ENCODE data around the gene CCL25.

DNA sequence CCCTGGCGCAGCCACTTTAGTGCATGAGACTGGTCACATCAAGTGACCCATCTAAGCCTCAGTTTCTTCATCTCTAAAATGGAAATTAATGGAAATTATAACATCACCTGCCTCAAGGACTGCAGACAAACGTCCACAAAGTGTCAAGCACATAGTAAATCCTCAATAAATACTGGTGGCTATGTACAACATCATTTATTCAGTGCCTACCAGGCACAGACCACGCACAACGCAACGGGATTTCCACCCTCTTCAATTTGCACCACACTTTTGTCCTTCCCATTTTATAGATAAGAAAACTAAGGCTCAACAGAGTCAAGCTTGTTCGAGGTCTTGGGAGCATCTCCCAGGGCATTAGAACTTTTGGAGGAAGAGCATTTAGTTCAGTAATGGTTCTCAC, 48.6 kb upstream of the CCL25 start:
- no peak for TF ChIP-seq CTCF (conservative IDR thresholded peaks at IDR 0.05; ENCODE audit: low read depth, low read length)
- TF ChIP-seq EZH2 (IDR thresholded peaks at IDR 0.05; ENCODE audit: low read length, unreplicated experiment), result no peak
- no peak for TF ChIP-seq EZH2phosphoT487 (IDR thresholded peaks at IDR 0.05; ENCODE audit: borderline replicate concordance, low read length)
